Measurements from ENCODE around the gene SNRPB2. TPM values are rescaled to one million over a fixed set of nuclear protein-coding genes. Genes with fewer than 3 reads are reported as not detected.

SNRPB2 gene
- total RNA-seq, 1 experiment from 2014 or later = 93.2 TPM

DNA sequence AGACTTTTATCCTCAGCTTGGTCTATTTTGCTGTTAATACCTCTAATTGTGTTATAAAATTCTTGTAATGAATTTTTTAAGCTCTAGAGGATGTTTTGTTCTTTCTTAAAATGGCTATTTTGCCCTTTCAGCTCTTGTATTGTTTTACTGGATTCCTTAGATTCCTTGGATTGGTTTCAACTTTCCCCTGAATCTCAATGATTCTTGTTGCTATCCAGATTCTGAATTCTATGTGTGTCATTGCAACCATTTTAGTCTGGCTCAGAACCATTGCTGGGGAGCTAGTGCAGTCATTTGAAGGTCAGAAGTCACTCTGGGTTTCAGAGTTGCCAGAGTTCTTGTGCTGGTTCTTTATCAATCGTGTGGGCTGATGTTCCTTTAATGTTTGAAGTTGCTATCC is 55.4 kb downstream of the SNRPB2 start:
- H3K27me3 ChIP-seq (replicated peaks; ENCODE audit: control insufficient read depth, insufficient read depth, low read length) = no peaks in the 10 kb centered on the region
- no peak for DNase-seq
- no peak overlapping the region for H3K4me3 Mint-ChIP-seq (ENCODE audit: unreplicated experiment)
- no peak overlapping the region for H3K4me3 ChIP-seq (ENCODE audit: low read depth, low read length)
- H3K9me3 Mint-ChIP-seq (ENCODE audit: unreplicated experiment) = no peaks in the 10 kb centered on the region
- ChIA-PET CTCF (no interaction called here), POLR2A (no interaction called here)
- BruUV-seq (replicated peaks) = no TSS peak
- H3K27ac Mint-ChIP-seq (ENCODE audit: unreplicated experiment) = no peak overlapping the region
- H3K4me1 Mint-ChIP-seq (ENCODE audit: low read depth, unreplicated experiment) = no peaks in the 10 kb centered on the region
- peaks cover 4% of the 10 kb centered on the region; the same call in 1 of the 2 replicates for H3K9me3 ChIP-seq
- H3K27me3 Mint-ChIP-seq (ENCODE audit: insufficient read depth, unreplicated experiment) = peaks cover 24% of the 10 kb centered on the region
- no peaks in the 10 kb centered on the region for H3K36me3 ChIP-seq (ENCODE audit: control insufficient read depth, insufficient read depth, low read length)
- TF ChIP-seq, protein P1, sequence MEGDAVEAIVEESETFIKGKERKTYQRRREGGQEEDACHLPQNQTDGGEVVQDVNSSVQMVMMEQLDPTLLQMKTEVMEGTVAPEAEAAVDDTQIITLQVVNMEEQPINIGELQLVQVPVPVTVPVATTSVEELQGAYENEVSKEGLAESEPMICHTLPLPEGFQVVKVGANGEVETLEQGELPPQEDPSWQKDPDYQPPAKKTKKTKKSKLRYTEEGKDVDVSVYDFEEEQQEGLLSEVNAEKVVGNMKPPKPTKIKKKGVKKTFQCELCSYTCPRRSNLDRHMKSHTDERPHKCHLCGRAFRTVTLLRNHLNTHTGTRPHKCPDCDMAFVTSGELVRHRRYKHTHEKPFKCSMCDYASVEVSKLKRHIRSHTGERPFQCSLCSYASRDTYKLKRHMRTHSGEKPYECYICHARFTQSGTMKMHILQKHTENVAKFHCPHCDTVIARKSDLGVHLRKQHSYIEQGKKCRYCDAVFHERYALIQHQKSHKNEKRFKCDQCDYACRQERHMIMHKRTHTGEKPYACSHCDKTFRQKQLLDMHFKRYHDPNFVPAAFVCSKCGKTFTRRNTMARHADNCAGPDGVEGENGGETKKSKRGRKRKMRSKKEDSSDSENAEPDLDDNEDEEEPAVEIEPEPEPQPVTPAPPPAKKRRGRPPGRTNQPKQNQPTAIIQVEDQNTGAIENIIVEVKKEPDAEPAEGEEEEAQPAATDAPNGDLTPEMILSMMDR (IDR thresholded peaks at IDR 0.05; ENCODE audit: insufficient read depth in 1 of 2, low read depth in 1 of 2, low read length in 1 of 2, severe bottlenecking in 1 of 2, unreplicated experiment in 1 of 2) = no peak
- no peaks in the 10 kb centered on the region for H3K36me3 Mint-ChIP-seq (ENCODE audit: insufficient read depth, unreplicated experiment)
- H3K4me1 ChIP-seq = no peaks in the 10 kb centered on the region
- intact Hi-C loops (cut with micrococcal nuclease; ENCODE audit: unreplicated experiment) = no loop called here

Other genes starting within 250 kb of the SNRPB2 start
- 10.9 and 11.3 TPM in 2 replicates for gene KIF16B, start 156.6 kb upstream of the SNRPB2 start, total RNA-seq (2022)
- gene OTOR, start 18.3 kb downstream of the SNRPB2 start, total RNA-seq (2022) = not detected in 2 replicates